Measurements from ENCODE around the gene LIN52. TPM values are rescaled to one million over a fixed set of nuclear protein-coding genes. Genes with fewer than 3 reads are reported as not detected.

LIN52 gene
- total RNA-seq, 1 experiment from 2014 or later, result 11.0 TPM

GRCh38 chr14:74176400-74176793 lies 91.6 kb downstream of the LIN52 start:
- no peaks in the 10 kb centered on the region for H3K79me2 ChIP-seq (ENCODE audit: insufficient read depth, low read length)
- no CpG with 5 or more reads among the region's 2 CpGs for WGBS (ENCODE audit: extremely low coverage, insufficient read length, low lambda C conversion rate)
- H4K5ac ChIP-seq (ENCODE audit: insufficient read length, low read depth, low read length), result no peak overlapping the region
- H2BK5ac ChIP-seq (ENCODE audit: insufficient read length, low read length), result no peak overlapping the region
- H2BK20ac ChIP-seq (ENCODE audit: low read depth, low read length, poor library complexity, severe bottlenecking), result no peak overlapping the region
- Mint-ChIP-seq H3K27me3 (ENCODE audit: low read depth) (no peaks in the 10 kb centered on the region), H3K36me3 (ENCODE audit: insufficient read depth in 1 of 3, low read depth in 3 of 3) (no peaks in the 10 kb centered on the region; a peak in 1 of 7 replicates), H3K9me3 (no peaks in the 10 kb centered on the region; a peak in 1 of 5 replicates), H3K4me3 (no peak overlapping the region), H3K4me1 (no peaks in the 10 kb centered on the region), H3K27ac (no peak overlapping the region)
- no peak overlapping the region for H2AK5ac ChIP-seq (ENCODE audit: insufficient read length, low read length)
- no peak for TF ChIP-seq CTCF (conservative IDR thresholded peaks at IDR 0.05)
- DNase-seq, result no peak
- H3K23me2 ChIP-seq (ENCODE audit: insufficient read length, low read depth, low read length, poor library complexity, severe bottlenecking), result no peaks in the 10 kb centered on the region
- no peak overlapping the region for H3K27ac ChIP-seq (ENCODE audit: insufficient read length, low read depth, low read length)
- no peak overlapping the region for H3T11ph ChIP-seq (ENCODE audit: low read length)
- no peak overlapping the region for H2BK15ac ChIP-seq (ENCODE audit: low read depth, low read length)
- H3K56ac ChIP-seq (ENCODE audit: insufficient read length, low read depth, low read length), result no peak overlapping the region
- no peaks in the 10 kb centered on the region for H3K79me1 ChIP-seq (ENCODE audit: insufficient read depth, low read depth, low read length, poor library complexity, severe bottlenecking)
- H4K8ac ChIP-seq (replicated peaks; ENCODE audit: insufficient read length, low read depth, low read length), result no peak overlapping the region
- no peak overlapping the region for H3K14ac ChIP-seq (ENCODE audit: insufficient read depth, low read length)
- H2BK12ac ChIP-seq (ENCODE audit: insufficient read length, low read depth, low read length), result no peak overlapping the region
- H3K23ac ChIP-seq (ENCODE audit: insufficient read length, low read depth, low read length), result no peak overlapping the region
- H2AFZ ChIP-seq (ENCODE audit: low read length), result no peak overlapping the region
- no peaks in the 10 kb centered on the region for H3K9me3 ChIP-seq (ENCODE audit: control insufficient read depth, low read depth, low read length)
- no peak overlapping the region for H3K4me2 ChIP-seq (ENCODE audit: insufficient read depth, insufficient read length, low read length)
- H4K91ac ChIP-seq (ENCODE audit: insufficient read length, low read depth, low read length), result no peak overlapping the region
- no peak overlapping the region for H3K4ac ChIP-seq (ENCODE audit: low read depth, low read length)
- H3K18ac ChIP-seq (ENCODE audit: insufficient read length, low read depth, low read length), result no peak overlapping the region
- no peak overlapping the region for H2BK120ac ChIP-seq (ENCODE audit: low read depth, low read length, poor library complexity, severe bottlenecking)
- no peaks in the 10 kb centered on the region for H3K4me1 ChIP-seq (ENCODE audit: insufficient read depth, low read length)
- no peak overlapping the region for H3K9ac ChIP-seq (ENCODE audit: extremely low read depth, insufficient read length, low read length)
- no peaks in the 10 kb centered on the region for H3K27me3 ChIP-seq (ENCODE audit: insufficient read depth, low read length)
- no peaks in the 10 kb centered on the region for H4K20me1 ChIP-seq (ENCODE audit: control insufficient read depth, insufficient read depth, insufficient read length)

Data from H9 (cell line).